Measurements from ENCODE around the gene ACTL7A. TPM values are rescaled to one million over a fixed set of nuclear protein-coding genes. Genes with fewer than 3 reads are reported as not detected.

The ACTL7A gene
- total and polyA plus RNA-seq, 9 of the 15 experiments (the other 6 are each of a cell fraction or from before 2014, with no cell fraction given) = not detected

DNA sequence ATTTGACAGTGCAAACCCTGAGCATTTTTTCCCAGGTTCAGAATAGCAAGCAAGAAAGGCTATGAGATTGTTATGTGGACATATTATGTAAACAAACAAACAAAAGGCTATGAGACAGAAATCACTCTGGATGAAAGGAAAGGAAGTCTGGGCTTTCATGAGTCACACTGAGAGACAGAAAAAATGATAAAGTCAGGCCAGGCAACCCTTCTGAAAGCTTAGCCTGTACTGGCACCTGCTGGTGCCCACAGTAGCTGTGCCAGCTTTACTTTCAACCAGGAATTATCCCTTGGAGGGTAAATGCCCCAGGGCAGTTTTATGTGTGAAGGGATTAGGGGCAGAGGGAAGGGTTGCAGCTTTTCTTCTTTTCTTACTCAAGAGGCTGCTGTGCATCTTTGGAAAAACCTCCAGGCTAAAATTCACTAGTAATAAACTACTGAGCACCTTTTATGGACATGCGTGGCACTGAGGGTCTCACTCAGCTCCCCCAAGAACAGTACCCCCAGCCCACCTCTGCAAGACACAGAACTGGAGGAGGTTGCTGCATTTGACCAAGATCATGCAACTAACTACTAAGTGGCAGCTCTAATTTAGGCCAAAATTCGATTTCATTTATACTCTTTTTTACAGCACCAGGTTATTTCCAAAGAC, 48.0 kb upstream of the ACTL7A start (continued):
- TF ChIP-seq PURB (CRISPR knock-in tag; IDR thresholded peaks at IDR 0.05; ENCODE audit: low read depth) (no peak), ZNF780A (CRISPR knock-in tag; IDR thresholded peaks at IDR 0.05) (no peak)

DNA sequence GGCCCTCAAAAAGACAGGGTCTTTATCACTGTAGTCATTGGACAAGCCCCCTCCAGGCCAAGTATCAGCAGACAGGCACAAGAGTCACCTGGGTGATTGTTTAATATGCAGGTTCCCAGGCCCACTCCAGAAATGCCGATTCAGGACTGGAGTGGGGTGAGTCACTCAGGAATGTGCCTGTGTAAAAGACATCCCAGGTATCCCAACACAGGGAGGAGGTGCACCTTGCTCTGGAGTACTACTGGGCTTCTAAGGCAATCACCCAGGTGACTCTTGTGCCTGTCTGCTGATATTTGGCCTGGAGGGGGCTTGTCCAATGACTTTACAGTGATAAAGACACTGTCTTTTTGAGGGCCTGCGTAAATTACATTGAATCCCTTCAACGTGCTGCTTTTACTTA, 46.9 kb upstream of the ACTL7A start:
- intact Hi-C loops (cut with micrococcal nuclease) (no loop called here), in situ Hi-C loops (cut with MboI) (no loop called here)
- H3K4me2 ChIP-seq (ENCODE audit: insufficient read depth, low read length) = no peak overlapping the region

More for the DNA sequence above, 46.9 kb upstream of the ACTL7A start:
- FAIRE-seq (no peak), ATAC-seq (no peak), DNase-seq (ENCODE audit: extremely low read depth in 1 of 4, low spot score in 3 of 4) (no peak)
- Histone ChIP-seq H3K27ac (ENCODE audit: extremely low read depth, low read depth, low read length) (no peak overlapping the region), H3K9me3 (replicated peaks; ENCODE audit: control insufficient read depth, insufficient read depth, low read depth, low read length) (no peaks in the 10 kb centered on the region), H3K79me2 (ENCODE audit: control insufficient read depth, insufficient read depth, low read length) (no peaks in the 10 kb centered on the region), H3K4me1 (replicated peaks in 1 of 2; ENCODE audit: control insufficient read depth in 2 of 2, insufficient read depth in 2 of 2, low read length in 2 of 2) (no peaks in the 10 kb centered on the region; a peak in 1 of 5 replicates), H4K20me1 (replicated peaks; ENCODE audit: control insufficient read depth, insufficient read depth, low read length) (no peaks in the 10 kb centered on the region), H3K4me3 (no peak overlapping the region), H3K27me3 (ENCODE audit: control insufficient read depth in 2 of 2, insufficient read depth in 2 of 2, low read length in 2 of 2) (peaks cover 8 to 14% of the 10 kb centered on the region in 2 experiments; a peak in 4 of 5 replicates), H3K9me1 (ENCODE audit: control insufficient read depth, insufficient read depth, low read length) (no peaks in the 10 kb centered on the region), H3K36me3 (ENCODE audit: control insufficient read depth, insufficient read depth, low read length) (no peaks in the 10 kb centered on the region), H2AFZ (ENCODE audit: low read depth, low read length) (no peak overlapping the region), H3K9ac (ENCODE audit: insufficient read depth in 1 of 2, low read depth in 2 of 2, low read length in 2 of 2) (no peak overlapping the region)
- TF ChIP-seq SAP30 (IDR thresholded peaks at IDR 0.05; ENCODE audit: borderline replicate concordance, insufficient read depth, low read depth, low read length, poor library complexity, severe bottlenecking) (no peak), MECOM (CRISPR knock-in tag; IDR thresholded peaks at IDR 0.05) (no peak), NUFIP1 (IDR thresholded peaks at IDR 0.05; ENCODE audit: partially characterized antibody) (no peak), ZSCAN29 (IDR thresholded peaks at IDR 0.05) (no peak), KDM5B (IDR thresholded peaks at IDR 0.05; ENCODE audit: insufficient replicate concordance, low read depth, low read length) (no peak)
- TF ChIP-seq, protein P1, sequence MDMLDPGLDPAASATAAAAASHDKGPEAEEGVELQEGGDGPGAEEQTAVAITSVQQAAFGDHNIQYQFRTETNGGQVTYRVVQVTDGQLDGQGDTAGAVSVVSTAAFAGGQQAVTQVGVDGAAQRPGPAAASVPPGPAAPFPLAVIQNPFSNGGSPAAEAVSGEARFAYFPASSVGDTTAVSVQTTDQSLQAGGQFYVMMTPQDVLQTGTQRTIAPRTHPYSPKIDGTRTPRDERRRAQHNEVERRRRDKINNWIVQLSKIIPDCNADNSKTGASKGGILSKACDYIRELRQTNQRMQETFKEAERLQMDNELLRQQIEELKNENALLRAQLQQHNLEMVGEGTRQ (CRISPR knock-in tag; IDR thresholded peaks at IDR 0.05) = no peak
- TF ChIP-seq, protein P2, sequence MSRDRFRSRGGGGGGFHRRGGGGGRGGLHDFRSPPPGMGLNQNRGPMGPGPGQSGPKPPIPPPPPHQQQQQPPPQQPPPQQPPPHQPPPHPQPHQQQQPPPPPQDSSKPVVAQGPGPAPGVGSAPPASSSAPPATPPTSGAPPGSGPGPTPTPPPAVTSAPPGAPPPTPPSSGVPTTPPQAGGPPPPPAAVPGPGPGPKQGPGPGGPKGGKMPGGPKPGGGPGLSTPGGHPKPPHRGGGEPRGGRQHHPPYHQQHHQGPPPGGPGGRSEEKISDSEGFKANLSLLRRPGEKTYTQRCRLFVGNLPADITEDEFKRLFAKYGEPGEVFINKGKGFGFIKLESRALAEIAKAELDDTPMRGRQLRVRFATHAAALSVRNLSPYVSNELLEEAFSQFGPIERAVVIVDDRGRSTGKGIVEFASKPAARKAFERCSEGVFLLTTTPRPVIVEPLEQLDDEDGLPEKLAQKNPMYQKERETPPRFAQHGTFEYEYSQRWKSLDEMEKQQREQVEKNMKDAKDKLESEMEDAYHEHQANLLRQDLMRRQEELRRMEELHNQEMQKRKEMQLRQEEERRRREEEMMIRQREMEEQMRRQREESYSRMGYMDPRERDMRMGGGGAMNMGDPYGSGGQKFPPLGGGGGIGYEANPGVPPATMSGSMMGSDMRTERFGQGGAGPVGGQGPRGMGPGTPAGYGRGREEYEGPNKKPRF (IDR thresholded peaks at IDR 0.05; ENCODE audit: low read depth, low read length) = no peak
- POLR2A ChIA-PET = no interaction called here
- CTCF ChIA-PET (ENCODE audit: low intra/inter-chr PET ratio) = no interaction called here
- 2% methylated on average over 3 of the region's 3 CpGs for WGBS (ENCODE audit: insufficient coverage, low coverage, missing lambda C conversion rate)
- BruUV-seq (replicated peaks) = no TSS peak

All from K562 (cell line).